ENCODE data around the gene SFTA2.

DNA sequence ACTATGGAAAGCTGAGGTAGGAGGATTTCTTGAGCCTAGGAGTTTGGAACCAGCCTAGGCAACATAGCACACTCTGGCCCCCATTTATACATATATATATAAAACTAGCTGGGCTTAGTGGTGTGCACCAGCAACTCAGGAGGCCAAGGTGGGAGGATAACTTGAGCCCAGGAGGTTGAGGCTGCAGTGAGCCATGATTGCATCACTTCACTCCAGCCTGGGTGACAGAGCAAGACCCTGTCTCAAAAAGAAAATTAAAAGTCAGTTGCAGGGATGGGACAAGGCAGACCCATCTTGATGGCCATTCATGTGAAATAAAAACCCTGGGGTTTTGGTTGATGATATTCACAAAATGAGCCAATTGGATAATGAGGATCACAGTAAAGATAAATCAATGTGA lies 30.5 kb downstream of the SFTA2 start:
- no peak for TF ChIP-seq CTCF (IDR thresholded peaks at IDR 0.05 in 4 of 5, conservative IDR thresholded peaks at IDR 0.05 in 1 of 5)
- no peak for TF ChIP-seq POLR2A (IDR thresholded peaks at IDR 0.05)

Measured in gastrocnemius medialis (tissue), 4 donors.